ENCODE data around the gene ANKRD44. TPM values are rescaled to one million over a fixed set of nuclear protein-coding genes. Genes with fewer than 3 reads are reported as not detected.

Gene ANKRD44
- total RNA-seq, 1 experiment from 2014 or later, result 7.1 TPM

DNA sequence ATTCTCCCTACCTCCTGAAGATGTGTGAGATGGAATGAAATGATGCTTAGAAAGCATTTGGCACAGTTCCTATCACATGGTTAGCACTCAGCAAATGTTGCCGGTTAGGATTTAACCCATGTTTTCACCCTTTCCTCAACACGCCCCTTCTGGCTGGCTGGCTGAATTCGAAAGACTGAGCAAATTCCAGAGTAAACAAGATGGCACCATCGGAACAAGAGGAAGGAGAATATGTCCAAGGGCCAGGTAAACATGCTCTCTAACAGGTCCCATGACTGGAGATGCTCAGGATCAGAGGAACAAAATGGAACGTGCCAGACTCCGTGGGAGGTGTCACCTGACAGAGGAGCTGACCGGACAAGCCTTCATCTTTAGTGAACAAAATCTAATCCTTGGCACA is 145.6 kb downstream of the ANKRD44 start:
- Mint-ChIP-seq H3K36me3 (ENCODE audit: insufficient read depth, unreplicated experiment) (no peaks in the 10 kb centered on the region), H3K27me3 (ENCODE audit: unreplicated experiment) (no peaks in the 10 kb centered on the region), H3K9me3 (ENCODE audit: low read depth, unreplicated experiment) (no peaks in the 10 kb centered on the region), H3K4me3 (ENCODE audit: low read depth, unreplicated experiment) (no peak overlapping the region), H3K27ac (ENCODE audit: unreplicated experiment) (no peak overlapping the region), H3K4me1 (ENCODE audit: low read depth, unreplicated experiment) (peaks cover 42% of the 10 kb centered on the region)
- intact Hi-C loops (cut with micrococcal nuclease; ENCODE audit: unreplicated experiment), result no loop called here
- no TSS peak for BruUV-seq (replicated peaks)
- no peak for DNase-seq
- CTCF ChIA-PET, result no interaction called here
- TF ChIP-seq CTCF (IDR thresholded peaks at IDR 0.05; ENCODE audit: unreplicated experiment), result no peak

DNA sequence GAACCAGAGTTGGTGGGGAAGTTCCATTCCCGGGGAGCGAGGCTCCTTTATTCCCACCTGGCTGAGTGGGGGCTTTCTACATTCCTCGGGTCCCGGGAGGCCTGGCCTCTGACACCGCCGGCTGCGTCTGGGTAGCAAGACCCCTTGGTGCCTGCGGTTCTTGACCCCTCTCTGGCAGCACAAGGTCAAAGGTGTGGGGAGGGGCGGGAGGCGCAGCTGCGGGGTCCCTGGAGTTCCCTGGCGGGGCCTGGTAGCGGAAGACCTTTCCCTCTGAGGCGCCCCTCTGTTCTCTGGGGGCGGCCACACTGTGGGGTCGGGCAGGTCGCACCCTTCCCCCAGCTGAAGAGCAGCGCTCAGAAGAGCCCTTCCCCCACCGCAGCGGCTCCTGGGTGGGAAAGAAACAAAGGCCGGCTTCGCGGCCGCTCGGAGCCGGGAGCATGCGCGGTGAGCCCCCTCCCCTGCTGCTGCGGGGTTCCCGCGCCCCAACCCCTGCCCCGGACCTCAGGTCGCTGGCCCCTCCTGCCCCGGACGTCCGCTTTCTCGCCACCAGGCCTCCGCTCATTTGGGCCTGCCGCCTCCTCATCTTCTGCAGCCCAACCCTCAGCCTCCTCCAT is 146.3 kb downstream of the ANKRD44 start:
- DNase-seq, result no peak
- peaks cover 46% of the 10 kb centered on the region for H3K4me1 Mint-ChIP-seq (ENCODE audit: low read depth, unreplicated experiment)
- H3K27ac Mint-ChIP-seq (ENCODE audit: unreplicated experiment), result no peak overlapping the region
- no TSS peak for BruUV-seq (replicated peaks)
- H3K27me3 Mint-ChIP-seq (ENCODE audit: unreplicated experiment), result no peaks in the 10 kb centered on the region
- no peak for TF ChIP-seq CTCF (IDR thresholded peaks at IDR 0.05; ENCODE audit: unreplicated experiment)
- CTCF ChIA-PET, result no interaction called here
- intact Hi-C loops (cut with micrococcal nuclease; ENCODE audit: unreplicated experiment), result no loop called here
- no peaks in the 10 kb centered on the region for H3K36me3 Mint-ChIP-seq (ENCODE audit: insufficient read depth, unreplicated experiment)
- no peaks in the 10 kb centered on the region for H3K9me3 Mint-ChIP-seq (ENCODE audit: low read depth, unreplicated experiment)
- no peak overlapping the region for H3K4me3 Mint-ChIP-seq (ENCODE audit: low read depth, unreplicated experiment)

- DNase-seq, result no peak
- peaks cover 4% of the 10 kb centered on the region for H3K36me3 Mint-ChIP-seq (ENCODE audit: insufficient read depth, unreplicated experiment)
- intact Hi-C loops (cut with micrococcal nuclease; ENCODE audit: unreplicated experiment), result no loop called here
- H3K4me3 Mint-ChIP-seq (ENCODE audit: low read depth, unreplicated experiment), result no peak overlapping the region
- TF ChIP-seq CTCF (IDR thresholded peaks at IDR 0.05; ENCODE audit: unreplicated experiment), result no peak
- H3K27me3 Mint-ChIP-seq (ENCODE audit: unreplicated experiment), result no peaks in the 10 kb centered on the region
- H3K4me1 Mint-ChIP-seq (ENCODE audit: low read depth, unreplicated experiment), result peaks cover 46% of the 10 kb centered on the region
- BruUV-seq (replicated peaks), result no TSS peak
- no peaks in the 10 kb centered on the region for H3K9me3 Mint-ChIP-seq (ENCODE audit: low read depth, unreplicated experiment)
- CTCF ChIA-PET, result no interaction called here
- no peak overlapping the region for H3K27ac Mint-ChIP-seq (ENCODE audit: unreplicated experiment)
These were observed 146.9 kb downstream of the ANKRD44 start for GRCh38 chr2:197163712-197164140.

DNA sequence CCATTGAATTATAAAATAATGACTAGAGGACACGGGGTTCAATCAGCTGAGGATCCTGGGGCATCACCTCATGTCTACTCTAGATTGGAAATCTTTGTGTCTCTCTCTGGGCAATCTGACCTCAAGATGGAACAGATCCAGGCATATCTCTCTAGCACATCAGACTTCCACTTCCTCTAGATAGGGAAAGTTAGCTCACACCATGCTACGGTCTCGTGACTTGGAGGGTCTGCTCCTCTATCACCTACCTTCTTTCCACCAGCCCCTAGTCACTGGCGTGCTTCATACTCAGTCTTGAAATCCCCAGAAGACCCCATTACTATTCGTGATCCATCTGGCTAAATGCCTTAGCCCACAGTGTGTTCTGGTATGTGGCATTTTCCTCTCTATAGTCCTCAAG is 148.8 kb downstream of the ANKRD44 start:
- no peaks in the 10 kb centered on the region for H3K9me3 Mint-ChIP-seq (ENCODE audit: low read depth, unreplicated experiment)
- CTCF ChIA-PET, result no interaction called here
- H3K4me3 Mint-ChIP-seq (ENCODE audit: low read depth, unreplicated experiment), result no peak overlapping the region
- H3K4me1 Mint-ChIP-seq (ENCODE audit: low read depth, unreplicated experiment), result peaks cover 48% of the 10 kb centered on the region
- TF ChIP-seq CTCF (IDR thresholded peaks at IDR 0.05; ENCODE audit: unreplicated experiment), result no peak
- H3K36me3 Mint-ChIP-seq (ENCODE audit: insufficient read depth, unreplicated experiment), result peaks cover 10% of the 10 kb centered on the region
- peak overlapping the region; percentile 66 for H3K27ac Mint-ChIP-seq (ENCODE audit: unreplicated experiment)
- no peaks in the 10 kb centered on the region for H3K27me3 Mint-ChIP-seq (ENCODE audit: unreplicated experiment)
- intact Hi-C loops (cut with micrococcal nuclease; ENCODE audit: unreplicated experiment), result no loop called here
- BruUV-seq (replicated peaks), result no TSS peak
- DNase-seq, result no peak

Data from Calu3 (cell line).